Gastrocnemius medialis (tissue), 4 donors: ENCODE results near the gene OAT. TPM values are rescaled to one million over a fixed set of nuclear protein-coding genes. Genes with fewer than 3 reads are reported as not detected.
"Not testable (repeated sequence)": the region's sequence is repeated elsewhere in the genome, so short reads cannot be mapped to it uniquely, and the experiment has no call there.

Experiments used
- ATAC-seq, 2 donors: fragments of 150-250 bp; one replicate each; pipeline ENCODE4 v1.9.1; 2016
- DNase-seq, 2 donors: peaks; one replicate each; pipeline ENCODE4 v3.0.0-alpha.2; 2019
- H3K27ac ChIP-seq, 4 donors: fragments of 200-600 bp; sonication (generic); 1 replicate in 1 of 4; 2 replicates in 3 of 4; pipeline ENCODE4 v1.5.1; 2016 to 2018; ENCODE audit warnings: mild to moderate bottlenecking in 2 of 4, moderate library complexity in 1 of 4
- H3K27me3 ChIP-seq, 3 donors: fragments of 200-600 bp; sonication (generic) in 2 of 3; 1 replicate in 1 of 3; 2 replicates in 2 of 3; pipeline versions ENCODE4 v1.5.1 to v1.6.0; 2016 to 2019; ENCODE audit warnings: mild to moderate bottlenecking in 1 of 3, moderate library complexity in 1 of 3
- H3K36me3 ChIP-seq, 2 donors: fragments of 200-600 bp; sonication (generic) in 1 of 2; one replicate each; pipeline ENCODE4 v1.5.1; 2017 to 2018
- H3K4me1 ChIP-seq, 2 donors: fragments of 200-600 bp; sonication (generic) in 1 of 2; one replicate each; pipeline ENCODE4 v1.5.1; 2016 to 2017; ENCODE audit warnings: mild to moderate bottlenecking in 2 of 2
- H3K4me3 ChIP-seq, 4 donors: fragments of 200-600 bp; sonication (generic) in 3 of 4; 1 replicate in 1 of 4; 2 replicates in 3 of 4; pipeline ENCODE4 v1.5.1; 2016 to 2019; ENCODE audit warnings: mild to moderate bottlenecking in 2 of 4
- H3K9me3 ChIP-seq, 3 donors: fragments of 200-600 bp; sonication (generic) in 2 of 3; 1 replicate in 1 of 3; 2 replicates in 2 of 3; pipeline ENCODE4 v1.5.1; 2016 to 2019
- POLR2A ChIP-seq, 2 donors: fragments of 450-650 bp; IDR thresholded peaks; one replicate each; pipeline ENCODE4 v1.6.1; 2017; ENCODE audit warnings: antibody characterized with exemption in 2 of 2, mild to moderate bottlenecking in 2 of 2, moderate library complexity in 2 of 2
- in situ Hi-C, 4 donors: fragments of 200-750 bp; cut with MboI; loops; one replicate each; pipeline versions ENCODE4 v1.15.0 to v1.8.0; 2017; ENCODE audit warnings: low sequenced_read_pairs in 4 of 4
- intact Hi-C: fragments of 100-400 bp; cut with DNase I; formaldehyde crosslinking; loops from one replicate; pipeline ENCODE4 v1.15.1; 2023; ENCODE audit warnings: low total_unique reads
- total RNA-seq, 4 donors: library from RNA; depleted of rRNA; stranded (reverse); fragments of >200 nt; gene quantifications; one replicate each; pipeline versions ENCODE4 v1.1.0 to v1.2.3, GENCODE V29; 2016
- TF ChIP-seq, protein P1 (sequence below), 5 experiments: fragments of 450-650 bp in 3 of 5; fragments of 200-600 bp in 2 of 5; sonication (generic) in 2 of 5; IDR thresholded peaks in 4 of 5; conservative IDR thresholded peaks in 1 of 5; 1 replicate in 4 of 5; 2 replicates in 1 of 5; pipeline ENCODE4 v1.5.1; 2016 to 2019; ENCODE audit warnings: antibody characterized with exemption in 5 of 5, mild to moderate bottlenecking in 3 of 5, moderate library complexity in 3 of 5

The OAT gene
- total RNA-seq, 4 donors from 2014 or later: 20.1 to 97.2 (median 42.6) TPM

DNA sequence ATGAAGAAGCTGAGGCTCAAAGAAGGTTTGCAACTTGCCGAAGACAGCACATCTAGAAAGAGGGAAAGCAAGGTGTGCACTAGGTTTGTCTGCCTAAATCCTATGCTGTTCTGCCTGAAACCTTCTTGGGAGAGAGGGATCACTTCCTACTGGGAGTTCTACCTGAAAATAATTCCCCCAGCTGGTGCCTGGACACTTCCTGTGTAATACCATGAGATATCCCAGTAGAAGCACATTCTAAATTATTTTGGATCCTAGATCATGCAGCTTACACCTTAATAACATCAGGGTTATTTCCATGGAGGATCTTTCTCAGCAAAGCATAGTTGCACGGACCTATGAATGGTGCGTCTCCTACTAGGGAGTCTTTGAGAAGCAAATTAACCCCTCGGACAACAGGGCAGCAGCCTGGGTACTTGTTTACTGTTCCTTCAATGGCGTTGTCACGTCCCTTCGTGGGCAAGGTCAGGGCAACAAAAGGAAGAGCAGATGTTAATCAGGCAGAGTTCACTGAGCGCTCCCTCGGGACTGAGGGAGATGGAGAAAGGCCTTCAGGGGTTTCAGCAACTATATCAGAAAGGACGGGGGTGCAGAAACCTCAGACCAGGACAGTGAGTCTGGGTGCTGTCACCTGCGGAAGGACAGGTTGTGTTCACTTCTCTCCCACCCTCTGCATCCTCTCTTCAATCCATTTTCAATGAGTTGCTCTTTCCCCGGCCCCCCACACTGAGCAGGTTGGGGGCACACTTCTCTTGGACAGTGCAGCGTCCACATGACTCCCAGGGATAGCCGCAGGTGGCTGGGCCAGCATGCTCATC, 44.0 kb downstream of the OAT start:
- in situ Hi-C loops: loop anchor here (25.0 kb wide), 1 partner anchor 787 kb away; no protein-coding TSS in a partner anchor
- ATAC-seq (no peak), DNase-seq (no peak)
- TF ChIP-seq POLR2A (IDR thresholded peaks at IDR 0.05): no peak
- TF ChIP-seq, protein P1, sequence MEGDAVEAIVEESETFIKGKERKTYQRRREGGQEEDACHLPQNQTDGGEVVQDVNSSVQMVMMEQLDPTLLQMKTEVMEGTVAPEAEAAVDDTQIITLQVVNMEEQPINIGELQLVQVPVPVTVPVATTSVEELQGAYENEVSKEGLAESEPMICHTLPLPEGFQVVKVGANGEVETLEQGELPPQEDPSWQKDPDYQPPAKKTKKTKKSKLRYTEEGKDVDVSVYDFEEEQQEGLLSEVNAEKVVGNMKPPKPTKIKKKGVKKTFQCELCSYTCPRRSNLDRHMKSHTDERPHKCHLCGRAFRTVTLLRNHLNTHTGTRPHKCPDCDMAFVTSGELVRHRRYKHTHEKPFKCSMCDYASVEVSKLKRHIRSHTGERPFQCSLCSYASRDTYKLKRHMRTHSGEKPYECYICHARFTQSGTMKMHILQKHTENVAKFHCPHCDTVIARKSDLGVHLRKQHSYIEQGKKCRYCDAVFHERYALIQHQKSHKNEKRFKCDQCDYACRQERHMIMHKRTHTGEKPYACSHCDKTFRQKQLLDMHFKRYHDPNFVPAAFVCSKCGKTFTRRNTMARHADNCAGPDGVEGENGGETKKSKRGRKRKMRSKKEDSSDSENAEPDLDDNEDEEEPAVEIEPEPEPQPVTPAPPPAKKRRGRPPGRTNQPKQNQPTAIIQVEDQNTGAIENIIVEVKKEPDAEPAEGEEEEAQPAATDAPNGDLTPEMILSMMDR (IDR thresholded peaks at IDR 0.05 in 4 of 5, conservative IDR thresholded peaks at IDR 0.05 in 1 of 5): no peak
- no peak overlapping the region for H3K4me3 ChIP-seq
- H3K36me3 ChIP-seq: no peaks in the 10 kb centered on the region
- no peaks in the 10 kb centered on the region for H3K27me3 ChIP-seq
- H3K27ac ChIP-seq: no peak overlapping the region
- H3K9me3 ChIP-seq: no peaks in the 10 kb centered on the region
- H3K4me1 ChIP-seq: no peaks in the 10 kb centered on the region
- intact Hi-C loops: no loop called here

DNA sequence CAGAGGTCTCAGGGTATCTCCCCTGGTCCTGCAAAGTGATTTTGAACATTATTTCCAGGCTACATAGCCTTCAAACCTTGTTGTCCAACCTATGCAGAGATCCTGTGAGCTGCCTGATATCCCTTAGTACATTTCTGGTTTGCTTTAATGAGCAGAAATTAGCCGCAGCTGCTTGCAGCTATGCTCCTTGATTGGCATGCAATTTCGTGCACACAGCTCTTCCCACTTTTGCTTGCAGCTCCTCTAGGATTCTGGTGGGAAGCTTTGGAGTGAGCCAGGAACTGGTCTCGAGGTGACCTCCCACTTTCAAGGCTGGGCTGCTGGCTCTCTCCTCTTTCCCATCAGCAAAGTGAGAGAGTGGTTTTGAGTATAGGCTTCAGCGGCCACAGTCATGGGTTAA, 45.8 kb downstream of the OAT start:
- no peaks in the 10 kb centered on the region for H3K27me3 ChIP-seq
- intact Hi-C loops: no loop called here

DNA sequence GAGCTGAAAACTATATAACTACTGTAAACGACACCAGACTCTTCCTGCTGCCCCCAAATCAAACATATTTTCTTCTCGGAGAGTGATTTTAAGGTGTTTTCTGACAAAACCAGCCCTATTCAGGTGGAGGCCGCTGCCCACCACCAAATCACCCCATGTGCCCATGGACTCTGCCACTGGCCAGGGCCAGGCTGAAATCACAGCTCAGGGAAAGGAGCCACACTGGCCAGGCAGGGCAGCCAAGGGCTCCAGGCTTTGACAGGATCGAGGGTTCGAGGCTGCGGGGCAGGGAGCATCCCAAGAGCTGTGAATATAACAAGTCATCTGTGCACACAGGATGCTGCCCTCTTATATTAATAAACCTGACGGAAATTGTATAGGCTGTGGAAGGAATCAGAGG, 48.3 kb downstream of the OAT start:
- H3K36me3 ChIP-seq: no peaks in the 10 kb centered on the region
- no peak overlapping the region for H3K4me3 ChIP-seq
- no peak for DNase-seq
- TF ChIP-seq, protein P1 (IDR thresholded peaks at IDR 0.05 in 4 of 5, conservative IDR thresholded peaks at IDR 0.05 in 1 of 5): no peak
- no peak for TF ChIP-seq POLR2A (IDR thresholded peaks at IDR 0.05)
- no peak for ATAC-seq
- no peak overlapping the region for H3K27ac ChIP-seq
- H3K9me3 ChIP-seq: no peaks in the 10 kb centered on the region
- no peaks in the 10 kb centered on the region for H3K4me1 ChIP-seq
- no peaks in the 10 kb centered on the region for H3K27me3 ChIP-seq
- intact Hi-C loops (no loop called here), in situ Hi-C loops (no loop called here)

More for the DNA sequence above, 45.8 kb downstream of the OAT start:
- no peak for DNase-seq
- ATAC-seq: no peak
- Histone ChIP-seq H3K36me3 (no peaks in the 10 kb centered on the region), H3K27ac (no peak overlapping the region), H3K4me3 (no peak overlapping the region), H3K4me1 (no peaks in the 10 kb centered on the region), H3K9me3 (no peaks in the 10 kb centered on the region)
- in situ Hi-C loops: no loop called here
- TF ChIP-seq, protein P1 (IDR thresholded peaks at IDR 0.05 in 4 of 5, conservative IDR thresholded peaks at IDR 0.05 in 1 of 5): no peak
- TF ChIP-seq POLR2A (IDR thresholded peaks at IDR 0.05): no peak

DNA sequence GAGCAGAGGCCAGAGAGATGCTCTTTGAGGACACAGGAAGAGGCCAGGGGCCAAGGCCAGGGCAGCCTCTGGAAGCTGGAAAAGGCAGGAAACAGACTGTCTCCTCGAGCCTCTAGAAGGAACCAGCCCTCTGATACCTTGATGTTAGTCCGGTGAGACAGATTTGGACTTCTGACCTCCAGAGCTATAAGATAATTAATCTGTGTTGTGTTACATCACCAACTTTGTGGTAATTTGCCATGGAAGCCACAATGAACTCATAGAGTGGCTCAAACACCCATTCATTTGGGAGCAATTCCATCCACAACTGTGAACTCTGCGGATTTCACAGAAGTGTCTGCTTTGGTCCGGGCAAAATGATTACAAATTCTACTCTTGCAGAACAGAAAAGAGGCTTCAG, 48.7 kb downstream of the OAT start:
- DNase-seq (no peak), ATAC-seq (no peak)
- no peaks in the 10 kb centered on the region for H3K27me3 ChIP-seq
- H3K36me3 ChIP-seq: no peaks in the 10 kb centered on the region
- no peak overlapping the region for H3K4me3 ChIP-seq
- no peaks in the 10 kb centered on the region for H3K4me1 ChIP-seq
- intact Hi-C loops: no loop called here
- H3K9me3 ChIP-seq: no peaks in the 10 kb centered on the region
- TF ChIP-seq, protein P1 (IDR thresholded peaks at IDR 0.05 in 4 of 5, conservative IDR thresholded peaks at IDR 0.05 in 1 of 5): no peak
- no peak for TF ChIP-seq POLR2A (IDR thresholded peaks at IDR 0.05)
- H3K27ac ChIP-seq: no peak overlapping the region
- in situ Hi-C loops: no loop called here

DNA sequence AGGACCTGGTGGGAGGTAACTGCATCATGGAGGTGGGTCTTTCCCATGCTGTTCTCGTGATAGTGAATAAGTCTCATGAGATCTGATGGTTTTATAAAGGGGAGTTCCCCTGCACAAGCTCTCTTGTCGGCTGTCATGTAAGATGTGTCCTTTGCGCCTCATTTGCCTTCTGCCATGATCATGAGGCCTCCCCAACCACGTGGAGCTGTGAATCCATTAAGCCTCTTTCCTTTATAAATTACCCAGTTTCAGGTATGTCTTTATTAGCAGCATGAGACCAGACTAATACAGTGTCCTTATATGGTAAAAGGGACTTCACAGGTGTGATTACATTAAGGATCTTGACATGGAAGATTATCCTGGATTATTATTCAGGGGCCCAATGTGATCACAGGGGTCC, 49.2 kb downstream of the OAT start:
- H3K27ac ChIP-seq, DNase-seq, H3K4me3 ChIP-seq, ATAC-seq, H3K27me3 ChIP-seq, intact Hi-C loops, H3K36me3 ChIP-seq, in situ Hi-C loops, H3K9me3 ChIP-seq, H3K4me1 ChIP-seq: not testable (repeated sequence)
